Spleen (tissue), 7 donors: ENCODE measurements around the gene PPARA.

Source experiments
- POLR2A ChIP-seq, 3 donors: fragments of 450-650 bp; IDR thresholded peaks; one replicate each; pipeline ENCODE4 v1.5.1; 2017; ENCODE audit warnings: antibody characterized with exemption in 3 of 3, mild to moderate bottlenecking in 1 of 3
- TF ChIP-seq, protein P1 (sequence below), 11 experiments: fragments of 200-600 bp in 7 of 11; fragments of 450-650 bp in 4 of 11; sonication (generic) in 4 of 11; IDR thresholded peaks in 8 of 11; conservative IDR thresholded peaks in 3 of 11; 1 replicate in 7 of 11; 2 replicates in 4 of 11; pipeline versions ENCODE4 v1.4.0 to v1.8.0; 2016 to 2021; ENCODE audit warnings: antibody characterized with exemption in 11 of 11, inconsistent platforms in 4 of 11, mild to moderate bottlenecking in 1 of 11
- donor health status: DM: no; HTN: no; CAD: no; lungs with moderate emphysema.
- donor health status: DM: no; HTN: no; CAD: no.
- donor health status: DM: no; HTN: no; CAD: no.

DNA sequence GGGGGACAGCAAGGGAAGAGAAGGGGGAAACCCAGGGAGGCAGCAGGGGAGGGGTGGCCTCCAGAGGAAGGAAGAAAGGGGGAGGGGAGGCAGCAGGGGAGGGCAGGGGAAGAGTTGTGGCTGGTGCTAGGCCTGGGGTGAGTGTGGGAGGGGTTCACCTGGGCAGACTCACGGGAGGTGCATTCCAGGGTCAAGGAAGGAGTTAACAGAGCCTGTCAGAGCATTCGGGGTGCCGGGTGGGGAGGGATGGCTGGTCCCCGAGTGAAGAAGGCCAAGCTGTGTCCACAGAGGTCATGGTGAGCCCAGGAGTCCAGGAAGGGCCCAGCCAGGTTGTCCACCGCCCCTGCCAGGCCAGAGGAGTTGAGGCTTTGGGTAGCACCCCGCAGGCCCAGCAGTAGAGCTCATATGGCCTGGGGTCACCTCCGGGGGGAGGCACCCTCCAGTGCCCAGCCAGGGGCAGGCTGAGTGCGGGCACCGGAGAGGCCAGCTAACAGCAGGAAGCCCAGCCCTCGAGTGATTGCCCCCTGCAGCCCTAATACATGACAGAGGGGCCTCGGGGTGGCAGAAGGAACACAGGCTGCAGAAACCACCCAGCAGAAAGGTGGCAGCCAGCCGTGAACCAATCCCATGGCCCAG is 31.1 kb upstream of the PPARA start:
- TF ChIP-seq, protein P1, sequence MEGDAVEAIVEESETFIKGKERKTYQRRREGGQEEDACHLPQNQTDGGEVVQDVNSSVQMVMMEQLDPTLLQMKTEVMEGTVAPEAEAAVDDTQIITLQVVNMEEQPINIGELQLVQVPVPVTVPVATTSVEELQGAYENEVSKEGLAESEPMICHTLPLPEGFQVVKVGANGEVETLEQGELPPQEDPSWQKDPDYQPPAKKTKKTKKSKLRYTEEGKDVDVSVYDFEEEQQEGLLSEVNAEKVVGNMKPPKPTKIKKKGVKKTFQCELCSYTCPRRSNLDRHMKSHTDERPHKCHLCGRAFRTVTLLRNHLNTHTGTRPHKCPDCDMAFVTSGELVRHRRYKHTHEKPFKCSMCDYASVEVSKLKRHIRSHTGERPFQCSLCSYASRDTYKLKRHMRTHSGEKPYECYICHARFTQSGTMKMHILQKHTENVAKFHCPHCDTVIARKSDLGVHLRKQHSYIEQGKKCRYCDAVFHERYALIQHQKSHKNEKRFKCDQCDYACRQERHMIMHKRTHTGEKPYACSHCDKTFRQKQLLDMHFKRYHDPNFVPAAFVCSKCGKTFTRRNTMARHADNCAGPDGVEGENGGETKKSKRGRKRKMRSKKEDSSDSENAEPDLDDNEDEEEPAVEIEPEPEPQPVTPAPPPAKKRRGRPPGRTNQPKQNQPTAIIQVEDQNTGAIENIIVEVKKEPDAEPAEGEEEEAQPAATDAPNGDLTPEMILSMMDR (IDR thresholded peaks at IDR 0.05 in 8 of 11, conservative IDR thresholded peaks at IDR 0.05 in 3 of 11), result no peak
- no peak for TF ChIP-seq POLR2A (IDR thresholded peaks at IDR 0.05)
